ENCODE results near the gene TPCN2. TPM values are rescaled to one million over a fixed set of nuclear protein-coding genes. Genes with fewer than 3 reads are reported as not detected.

The TPCN2 gene
- total and polyA plus RNA-seq, 4 donors = 8.7 to 25.9 (median 15.3) TPM

DNA sequence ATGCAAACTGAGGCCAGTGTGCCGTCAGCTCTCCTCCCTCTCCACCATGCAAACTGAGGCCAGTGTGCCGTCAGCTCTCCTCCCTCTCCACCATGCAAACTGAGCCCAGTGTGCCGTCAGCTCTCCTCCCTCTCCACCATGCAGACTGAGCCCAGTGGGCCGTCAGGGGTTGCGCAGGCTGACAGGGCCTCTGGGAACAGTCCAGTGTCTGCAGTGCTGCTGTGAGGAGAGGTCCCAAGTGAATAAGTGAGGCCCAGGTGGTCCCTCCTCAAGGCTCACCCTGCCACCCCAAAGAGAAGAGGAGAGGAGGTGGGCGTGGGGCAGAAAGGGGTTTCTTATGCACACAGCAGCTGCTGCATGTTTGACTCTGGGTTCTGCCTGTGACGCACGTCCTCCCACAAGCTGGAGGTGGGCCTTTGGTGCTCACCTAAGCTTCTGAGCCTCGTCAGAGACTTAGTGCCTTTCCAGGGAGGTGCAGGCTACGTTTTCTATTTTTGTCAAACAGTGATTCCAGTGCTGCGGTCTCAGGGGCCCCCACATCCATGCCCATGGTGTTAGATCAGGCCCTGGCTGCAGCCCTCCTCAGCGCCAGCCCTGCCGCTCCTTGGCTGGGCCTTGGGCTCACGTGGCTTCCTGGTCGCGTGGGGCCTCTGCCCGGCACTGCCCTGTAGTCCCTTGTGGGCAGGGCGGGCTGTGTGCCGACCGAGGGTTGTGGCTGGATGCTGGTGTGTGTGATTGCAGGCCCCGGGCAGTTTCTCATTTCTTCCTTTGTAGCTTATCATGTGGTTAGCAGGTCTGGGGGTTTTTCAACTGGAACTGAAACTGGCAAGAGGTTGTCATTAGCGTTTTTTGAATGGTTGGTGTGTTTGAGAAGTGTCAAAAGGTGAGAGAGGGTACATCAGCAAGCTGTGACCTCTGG is 7.1 kb downstream of the TPCN2 start:
- Histone ChIP-seq H3K4me3 (ENCODE audit: low read depth, low read length) (no peak overlapping the region), H3K9me3 (ENCODE audit: control insufficient read depth, insufficient read depth, low read length) (no peaks in the 10 kb centered on the region), H3K4me1 (ENCODE audit: control insufficient read depth, insufficient read depth, low read length) (peaks cover 39% of the 10 kb centered on the region), H3K36me3 (ENCODE audit: control insufficient read depth, insufficient read depth, low read length) (peaks cover 87% of the 10 kb centered on the region), H3K27ac (ENCODE audit: low read depth, low read length) (no peak overlapping the region), H3K27me3 (ENCODE audit: control insufficient read depth, insufficient read depth, low read length) (no peaks in the 10 kb centered on the region)
- DNase-seq (ENCODE audit: low read depth in 4 of 6, low spot score in 6 of 6) = no peak
- 77% methylated on average over 20 of the region's 22 CpGs for WGBS (ENCODE audit: insufficient coverage)

DNA sequence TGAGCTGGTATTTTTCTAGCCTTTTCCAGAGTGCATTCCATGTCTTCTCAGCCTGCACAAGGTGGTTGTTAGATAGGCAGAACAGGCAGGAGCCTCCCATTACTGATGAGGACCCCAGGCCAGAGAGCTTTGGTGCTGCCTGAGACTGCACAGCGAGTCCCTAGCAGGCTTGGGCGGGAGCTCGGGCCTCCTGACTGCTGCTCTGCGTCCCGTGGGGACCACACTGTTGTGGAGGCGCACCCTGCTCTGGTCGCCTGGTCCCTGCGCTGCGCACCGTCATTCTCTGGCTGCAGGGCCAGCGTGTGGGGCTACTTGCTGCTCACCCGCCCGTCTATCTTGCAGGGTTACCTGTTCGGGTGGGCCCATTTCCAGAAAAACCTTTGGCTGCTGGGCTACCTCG is 8.5 kb downstream of the TPCN2 start:
- Histone ChIP-seq H3K4me1 (ENCODE audit: control insufficient read depth, insufficient read depth, low read length) (peaks cover 27% of the 10 kb centered on the region), H3K36me3 (ENCODE audit: control insufficient read depth, insufficient read depth, low read length) (peaks cover 92% of the 10 kb centered on the region), H3K27ac (ENCODE audit: low read depth, low read length) (no peak overlapping the region), H3K27me3 (ENCODE audit: control insufficient read depth, insufficient read depth, low read length) (no peaks in the 10 kb centered on the region), H3K4me3 (ENCODE audit: low read depth, low read length) (no peak overlapping the region), H3K9me3 (ENCODE audit: control insufficient read depth, insufficient read depth, low read length) (no peaks in the 10 kb centered on the region)
- DNase-seq (ENCODE audit: low read depth in 4 of 6, low spot score in 6 of 6) = no peak
- 91% methylated on average over 15 of the region's 15 CpGs for WGBS (ENCODE audit: insufficient coverage)

DNA sequence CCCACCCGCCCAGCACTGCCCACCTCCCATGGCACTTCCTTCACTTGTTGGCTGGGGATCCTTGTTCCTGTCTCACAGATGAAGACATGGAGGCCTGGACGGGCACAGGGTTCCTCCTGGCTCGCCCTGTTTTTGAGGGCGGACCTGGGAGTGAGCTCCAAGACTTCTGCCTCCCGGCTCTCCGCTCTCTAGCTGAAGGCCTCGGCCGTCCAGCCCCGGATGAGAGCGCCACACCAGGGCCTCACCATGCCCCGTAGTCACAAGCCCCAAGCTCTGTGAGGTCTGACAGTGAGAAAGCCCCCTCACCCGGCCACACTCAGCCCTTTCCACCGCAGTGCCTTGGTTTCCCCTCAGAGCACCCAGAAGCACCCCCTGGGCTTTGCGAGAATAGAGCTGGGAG is 9.1 kb downstream of the TPCN2 start:
- H3K27ac ChIP-seq (ENCODE audit: low read depth, low read length) = no peak overlapping the region

DNA sequence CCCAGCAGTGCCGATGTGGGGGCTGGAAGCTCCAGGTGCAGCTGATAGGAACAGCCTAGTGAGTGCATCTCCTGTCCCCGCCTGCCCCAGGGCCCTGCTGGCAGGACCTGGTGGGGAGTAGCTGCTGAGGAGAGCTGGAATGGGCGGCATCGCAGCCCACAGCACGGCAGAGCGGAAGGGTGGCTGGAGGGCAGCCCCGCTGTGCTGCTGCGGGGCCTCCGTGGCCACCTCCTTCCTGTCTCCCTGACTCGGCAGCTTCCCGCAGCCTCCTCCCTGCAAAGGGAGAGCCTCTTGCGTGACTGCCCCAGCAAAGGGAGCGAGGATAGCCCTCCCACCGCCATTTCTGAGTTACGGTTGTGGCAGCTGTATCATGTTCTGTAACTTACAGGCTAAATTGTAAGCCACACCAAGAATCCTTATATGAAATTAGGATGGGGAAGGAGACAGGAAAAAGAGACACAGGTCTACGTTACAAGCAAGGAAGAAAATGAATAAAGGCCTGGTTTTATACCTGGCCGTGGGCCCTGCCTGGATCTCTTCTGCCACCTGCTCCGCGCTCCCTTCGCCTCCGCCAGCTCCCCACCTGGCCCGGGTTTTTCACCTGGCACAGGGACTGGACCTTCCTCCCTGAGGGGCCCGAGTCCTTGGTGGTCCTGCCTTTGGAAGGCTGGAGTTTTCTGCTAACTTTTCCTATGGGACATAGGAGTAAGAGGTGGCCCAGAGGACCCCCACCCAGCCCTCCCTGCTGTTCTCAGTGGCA is 10.0 kb downstream of the TPCN2 start:
- WGBS (ENCODE audit: insufficient coverage) = 79% methylated on average over 19 of the region's 23 CpGs
- Histone ChIP-seq H3K27ac (ENCODE audit: low read depth, low read length) (no peak overlapping the region), H3K9me3 (ENCODE audit: control insufficient read depth, insufficient read depth, low read length) (no peaks in the 10 kb centered on the region), H3K4me1 (ENCODE audit: control insufficient read depth, insufficient read depth, low read length) (peaks cover 17% of the 10 kb centered on the region), H3K36me3 (ENCODE audit: control insufficient read depth, insufficient read depth, low read length) (peaks cover 92% of the 10 kb centered on the region), H3K4me3 (ENCODE audit: low read depth, low read length) (no peak overlapping the region), H3K27me3 (ENCODE audit: control insufficient read depth, insufficient read depth, low read length) (no peaks in the 10 kb centered on the region)
- DNase-seq (ENCODE audit: low read depth in 4 of 6, low spot score in 6 of 6) = no peak

More for the DNA sequence above, 9.1 kb downstream of the TPCN2 start:
- DNase-seq (ENCODE audit: low read depth in 4 of 6, low spot score in 6 of 6) = no peak
- Histone ChIP-seq H3K4me1 (ENCODE audit: control insufficient read depth, insufficient read depth, low read length) (peaks cover 21% of the 10 kb centered on the region), H3K9me3 (ENCODE audit: control insufficient read depth, insufficient read depth, low read length) (no peaks in the 10 kb centered on the region), H3K4me3 (ENCODE audit: low read depth, low read length) (no peak overlapping the region), H3K36me3 (ENCODE audit: control insufficient read depth, insufficient read depth, low read length) (peaks cover 92% of the 10 kb centered on the region), H3K27me3 (ENCODE audit: control insufficient read depth, insufficient read depth, low read length) (no peaks in the 10 kb centered on the region)
- WGBS (ENCODE audit: insufficient coverage) = 90% methylated on average over 11 of the region's 14 CpGs

DNA sequence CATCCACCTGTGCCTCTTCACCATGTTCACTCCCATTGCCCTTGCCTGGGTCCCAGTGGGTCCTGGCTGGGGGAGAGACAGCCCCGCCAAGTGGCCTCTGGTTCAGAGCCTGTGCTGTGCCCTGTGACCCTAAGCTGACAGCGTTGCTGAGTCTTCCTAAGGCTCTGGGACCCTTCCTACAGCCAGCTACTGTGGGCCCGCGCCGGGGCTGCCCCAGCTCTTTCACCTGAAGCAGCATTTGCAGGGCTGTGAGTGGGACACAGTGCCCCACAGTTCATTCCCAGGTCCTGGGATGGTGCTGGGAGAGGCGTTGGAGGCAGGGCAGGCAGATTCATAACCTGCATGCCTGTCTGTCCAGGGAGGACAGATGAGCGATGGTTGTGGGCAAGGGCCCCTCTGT is 10.7 kb downstream of the TPCN2 start:
- H3K9me3 ChIP-seq (ENCODE audit: control insufficient read depth, insufficient read depth, low read length) = no peaks in the 10 kb centered on the region
- peaks cover 16% of the 10 kb centered on the region for H3K4me1 ChIP-seq (ENCODE audit: control insufficient read depth, insufficient read depth, low read length)
- H3K27ac ChIP-seq (ENCODE audit: low read depth, low read length) = no peak overlapping the region
- H3K27me3 ChIP-seq (ENCODE audit: control insufficient read depth, insufficient read depth, low read length) = no peaks in the 10 kb centered on the region
- no peak for DNase-seq (ENCODE audit: low read depth in 4 of 6, low spot score in 6 of 6)
- peaks cover 92% of the 10 kb centered on the region for H3K36me3 ChIP-seq (ENCODE audit: control insufficient read depth, insufficient read depth, low read length)
- 94% methylated on average over 7 of the region's 7 CpGs for WGBS (ENCODE audit: insufficient coverage)
- H3K4me3 ChIP-seq (ENCODE audit: low read depth, low read length) = no peak overlapping the region

DNA sequence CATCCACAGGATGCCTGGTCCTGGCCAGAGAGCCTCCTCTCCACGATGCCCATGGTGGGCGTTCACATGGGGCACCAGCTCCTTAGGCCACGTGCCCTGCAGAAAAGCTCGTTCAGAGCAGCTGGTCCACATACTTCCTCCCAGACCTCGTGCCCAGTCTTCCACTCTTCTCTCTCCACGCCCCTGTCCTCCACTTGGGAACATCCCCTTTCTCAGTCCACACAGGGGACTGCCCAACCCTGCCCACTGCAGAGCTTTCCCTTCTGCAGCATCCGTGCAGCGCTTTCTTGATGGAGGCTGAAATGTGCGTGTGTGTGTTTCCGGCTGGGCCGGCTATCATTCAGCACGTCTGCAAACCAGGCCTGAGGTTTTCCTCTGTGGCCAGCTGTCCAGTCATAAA is 11.3 kb downstream of the TPCN2 start:
- Histone ChIP-seq H3K36me3 (ENCODE audit: control insufficient read depth, insufficient read depth, low read length) (peaks cover 92% of the 10 kb centered on the region), H3K27ac (ENCODE audit: low read depth, low read length) (no peak overlapping the region), H3K9me3 (ENCODE audit: control insufficient read depth, insufficient read depth, low read length) (no peaks in the 10 kb centered on the region), H3K4me3 (ENCODE audit: low read depth, low read length) (no peak overlapping the region), H3K4me1 (ENCODE audit: control insufficient read depth, insufficient read depth, low read length) (peaks cover 16% of the 10 kb centered on the region), H3K27me3 (ENCODE audit: control insufficient read depth, insufficient read depth, low read length) (no peaks in the 10 kb centered on the region)
- no peak for DNase-seq (ENCODE audit: low read depth in 4 of 6, low spot score in 6 of 6)
- 93% methylated on average over 12 of the region's 12 CpGs for WGBS (ENCODE audit: insufficient coverage)

DNA sequence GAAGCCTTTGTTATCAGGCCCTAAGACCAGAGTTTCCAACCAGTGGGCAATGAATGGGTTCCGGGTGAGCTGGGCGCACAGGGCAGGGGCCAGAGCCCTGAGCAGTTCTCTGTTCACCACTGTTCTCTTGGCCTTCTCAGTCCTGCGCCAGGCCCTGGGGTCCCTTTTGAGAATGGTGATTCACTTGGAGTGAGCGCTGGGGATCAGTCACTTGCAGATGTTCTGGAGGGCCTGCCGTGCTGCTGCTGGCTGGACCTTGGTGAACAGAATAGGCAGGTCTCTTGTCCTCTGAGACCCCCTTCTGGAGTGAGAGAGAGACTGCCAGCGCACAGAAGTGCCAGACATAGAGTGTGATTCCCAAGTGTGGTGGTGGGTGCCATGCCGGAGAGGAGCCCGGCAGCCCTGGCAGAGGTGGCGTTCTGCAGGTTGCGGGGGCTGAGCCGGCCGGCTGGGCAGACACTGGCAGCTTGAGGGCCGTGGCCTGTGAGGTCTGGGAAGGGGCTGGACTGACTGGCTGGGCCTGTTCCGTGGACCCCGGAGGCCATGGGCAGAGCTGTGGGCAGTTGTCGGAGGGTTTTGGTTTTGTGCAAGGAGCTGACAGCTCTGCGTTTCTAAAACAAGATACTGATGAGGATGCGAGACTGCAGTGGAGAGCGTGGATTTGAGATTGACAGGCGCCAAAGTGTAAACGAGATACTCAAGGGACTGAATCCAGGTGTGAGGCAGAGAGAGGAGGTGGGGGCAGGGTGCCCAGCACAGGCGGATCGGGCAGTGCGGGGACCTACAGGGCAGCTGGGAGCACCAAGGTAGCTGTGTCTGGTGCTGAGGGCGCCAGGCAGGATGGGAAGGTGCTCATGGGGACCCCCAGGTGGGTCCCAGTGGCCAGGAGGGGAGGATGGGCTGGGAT is 12.3 kb downstream of the TPCN2 start:
- DNase-seq (ENCODE audit: low read depth in 4 of 6, low spot score in 6 of 6) = no peak

DNA sequence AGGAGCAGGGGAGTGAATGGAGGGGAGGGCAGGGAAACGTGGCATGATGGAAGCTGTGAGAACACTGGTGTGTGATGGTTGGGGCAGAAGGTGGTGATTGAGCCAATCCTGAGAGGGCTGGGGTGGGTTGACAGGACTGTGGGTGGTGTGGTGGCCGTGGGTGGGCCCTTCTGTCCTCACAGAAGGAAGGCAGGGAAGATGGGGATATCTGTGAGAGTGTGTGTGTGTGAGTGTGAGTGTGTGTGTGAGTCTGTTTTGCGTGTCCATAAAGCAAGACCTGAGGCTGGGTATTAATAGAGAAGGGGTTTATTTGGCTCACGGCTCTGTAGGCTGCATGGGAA is 13.0 kb downstream of the TPCN2 start:
- no peak for DNase-seq (ENCODE audit: low read depth in 4 of 6, low spot score in 6 of 6)
- H3K27ac ChIP-seq (ENCODE audit: low read depth, low read length) = no peak overlapping the region
- H3K27me3 ChIP-seq (ENCODE audit: control insufficient read depth, insufficient read depth, low read length) = no peaks in the 10 kb centered on the region
- H3K36me3 ChIP-seq (ENCODE audit: control insufficient read depth, insufficient read depth, low read length) = peaks cover 94% of the 10 kb centered on the region
- 74% methylated on average over 4 of the region's 4 CpGs for WGBS (ENCODE audit: insufficient coverage)
- peaks cover 18% of the 10 kb centered on the region for H3K4me1 ChIP-seq (ENCODE audit: control insufficient read depth, insufficient read depth, low read length)
- no peak overlapping the region for H3K4me3 ChIP-seq (ENCODE audit: low read depth, low read length)
- no peaks in the 10 kb centered on the region for H3K9me3 ChIP-seq (ENCODE audit: control insufficient read depth, insufficient read depth, low read length)

More for the DNA sequence above, 12.3 kb downstream of the TPCN2 start:
- no peaks in the 10 kb centered on the region for H3K9me3 ChIP-seq (ENCODE audit: control insufficient read depth, insufficient read depth, low read length)
- no peaks in the 10 kb centered on the region for H3K27me3 ChIP-seq (ENCODE audit: control insufficient read depth, insufficient read depth, low read length)
- 92% methylated on average over 25 of the region's 25 CpGs for WGBS (ENCODE audit: insufficient coverage)
- H3K27ac ChIP-seq (ENCODE audit: low read depth, low read length) = no peak overlapping the region
- no peak overlapping the region for H3K4me3 ChIP-seq (ENCODE audit: low read depth, low read length)
- peaks cover 92% of the 10 kb centered on the region for H3K36me3 ChIP-seq (ENCODE audit: control insufficient read depth, insufficient read depth, low read length)
- H3K4me1 ChIP-seq (ENCODE audit: control insufficient read depth, insufficient read depth, low read length) = peaks cover 15% of the 10 kb centered on the region

DNA sequence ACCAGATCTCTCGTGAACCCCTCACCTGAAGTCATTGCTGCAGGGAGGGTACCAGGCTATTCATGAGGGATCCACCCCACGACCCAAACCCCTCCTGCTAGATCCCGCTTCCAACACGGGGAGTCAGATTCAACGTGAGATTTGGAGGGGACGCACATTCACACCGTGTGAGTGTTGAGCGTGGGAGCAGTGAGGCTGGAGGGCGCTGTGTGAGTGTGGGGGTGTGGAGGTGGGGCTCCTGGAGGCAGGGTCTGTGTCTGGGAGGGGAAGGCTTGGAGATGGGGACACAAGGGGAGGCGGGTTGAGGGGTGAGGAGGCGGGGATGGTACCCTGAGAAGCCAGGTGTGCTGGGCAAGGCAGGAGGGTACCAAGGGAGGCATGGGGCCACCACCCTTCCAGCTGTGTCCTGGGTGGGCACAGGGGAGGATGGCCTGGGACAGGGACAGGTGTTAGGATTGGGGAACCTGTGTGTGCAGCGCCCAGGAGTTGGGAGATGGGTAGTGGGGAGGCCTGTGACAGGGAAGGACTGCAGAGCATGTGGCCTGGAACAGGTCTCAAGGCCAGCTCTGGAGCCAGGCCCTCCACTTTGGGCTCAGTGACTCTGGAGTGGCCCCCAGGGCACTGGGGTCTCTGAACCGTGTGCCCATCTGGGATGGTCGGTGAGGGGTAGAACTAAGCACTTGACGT is 13.6 kb downstream of the TPCN2 start:
- Histone ChIP-seq H3K4me1 (ENCODE audit: control insufficient read depth, insufficient read depth, low read length) (peaks cover 18% of the 10 kb centered on the region), H3K4me3 (ENCODE audit: low read depth, low read length) (no peak overlapping the region), H3K9me3 (ENCODE audit: control insufficient read depth, insufficient read depth, low read length) (no peaks in the 10 kb centered on the region), H3K27ac (ENCODE audit: low read depth, low read length) (no peak overlapping the region), H3K36me3 (ENCODE audit: control insufficient read depth, insufficient read depth, low read length) (peaks cover 95% of the 10 kb centered on the region), H3K27me3 (ENCODE audit: control insufficient read depth, insufficient read depth, low read length) (no peaks in the 10 kb centered on the region)
- WGBS (ENCODE audit: insufficient coverage) = 94% methylated on average over 15 of the region's 15 CpGs
- no peak for DNase-seq (ENCODE audit: low read depth in 4 of 6, low spot score in 6 of 6)

All from spinal cord (tissue), 10 donors.